HEK293 (cell line): ENCODE measurements around the gene SWT1.

Experiments
- CTCF ChIA-PET: fragments of 350-600 bp; formaldehyde crosslinking; extraction: SDS; loops from one replicate; lab custom pipeline; 2021; ENCODE audit warnings: antibody characterized with exemption; lab: Yijun Ruan, JAX
- POLR2A ChIA-PET: fragments of 300-600 bp; formaldehyde crosslinking; extraction: SDS; loops from one replicate; lab custom pipeline; 2020; ENCODE audit warnings: antibody characterized with exemption, inconsistent platforms; lab: Yijun Ruan, JAX
- H3K27ac ChIP-seq: fragments of 200-500 bp; sonication (Bioruptor generic); 2 replicates; pipeline ENCODE4 v1.5.1; 2014; ENCODE audit warnings: low read depth, low read length, control low read depth, inconsistent platforms; ENCODE audit errors: extremely low read depth
- H3K36me3 ChIP-seq, 2 experiments: fragments of 200-500 bp in 1 of 2; sonication (Bioruptor generic) in 1 of 2; 1 replicate in 1 of 2; 2 replicates in 1 of 2; pipeline ENCODE4 v1.5.1; 2014 to 2017; ENCODE audit warnings: inconsistent platforms in 2 of 2, low read length in 2 of 2; ENCODE audit not compliant: control insufficient read depth in 2 of 2, insufficient read depth in 1 of 2
- H3K4me1 ChIP-seq: fragments of 200-500 bp; sonication (Bioruptor generic); 2 replicates; pipeline ENCODE4 v1.5.1; 2014; ENCODE audit warnings: mild to moderate bottlenecking, low read length, inconsistent platforms; ENCODE audit not compliant: control insufficient read depth, insufficient read depth
- H3K4me3 ChIP-seq: 2 replicates; pipeline ENCODE4 v1.5.1; 2011; ENCODE audit warnings: low read depth, mild to moderate bottlenecking, control low read depth, low read length, moderate library complexity
- H3K9me3 ChIP-seq: fragments of 200-500 bp; sonication (Bioruptor generic); 2 replicates; pipeline ENCODE4 v1.5.1; 2014; ENCODE audit warnings: low read depth, low read length, inconsistent platforms; ENCODE audit not compliant: control insufficient read depth, insufficient read depth
- FEZF1 ChIP-seq: fragments of 450-650 bp; formaldehyde crosslinking; IDR thresholded peaks from 2 replicates; pipeline ENCODE4 v1.5.1; 2016; ENCODE audit warnings: missing biosample characterization, missing genetic modification characterization
- GLIS1 ChIP-seq: fragments of 450-650 bp; formaldehyde crosslinking; IDR thresholded peaks from 2 replicates; pipeline ENCODE4 v1.5.1; 2016; ENCODE audit warnings: missing biosample characterization, missing genetic modification characterization
- ZBTB48 ChIP-seq: fragments of 450-650 bp; formaldehyde crosslinking; IDR thresholded peaks from 2 replicates; pipeline ENCODE4 v1.5.1; 2016; ENCODE audit warnings: missing biosample characterization, missing genetic modification characterization
- ZBTB8A ChIP-seq: fragments of 450-650 bp; formaldehyde crosslinking; IDR thresholded peaks from 2 replicates; pipeline ENCODE4 v1.5.1; 2016; ENCODE audit warnings: missing biosample characterization, missing genetic modification characterization
- ZNF140 ChIP-seq: fragments of 450-650 bp; formaldehyde crosslinking; IDR thresholded peaks from 2 replicates; pipeline ENCODE4 v1.5.1; 2016; ENCODE audit warnings: missing biosample characterization, missing genetic modification characterization
- ZNF175 ChIP-seq: fragments of 450-650 bp; formaldehyde crosslinking; IDR thresholded peaks from 2 replicates; pipeline ENCODE4 v1.5.1; 2016; ENCODE audit warnings: missing biosample characterization, missing genetic modification characterization
- ZNF221 ChIP-seq: fragments of 450-650 bp; formaldehyde crosslinking; IDR thresholded peaks from 2 replicates; pipeline ENCODE4 v1.5.1; 2017; ENCODE audit warnings: missing biosample characterization, missing genetic modification characterization, borderline replicate concordance
- ZNF239 ChIP-seq: fragments of 450-650 bp; formaldehyde crosslinking; IDR thresholded peaks from 2 replicates; pipeline ENCODE4 v1.5.1; 2016; ENCODE audit warnings: missing biosample characterization, missing genetic modification characterization
- ZNF423 ChIP-seq: fragments of 450-650 bp; formaldehyde crosslinking; IDR thresholded peaks from 2 replicates; pipeline ENCODE4 v1.5.1; 2016; ENCODE audit warnings: missing biosample characterization, missing genetic modification characterization
- ZNF426 ChIP-seq: fragments of 450-650 bp; formaldehyde crosslinking; IDR thresholded peaks from 2 replicates; pipeline ENCODE4 v1.5.1; 2017; ENCODE audit warnings: missing biosample characterization, missing genetic modification characterization, mild to moderate bottlenecking, inconsistent platforms, moderate library complexity
- ZNF530 ChIP-seq: fragments of 450-650 bp; formaldehyde crosslinking; IDR thresholded peaks from 2 replicates; pipeline ENCODE4 v1.5.1; 2016; ENCODE audit warnings: low read depth, missing biosample characterization, missing genetic modification characterization
- ZNF561 ChIP-seq: fragments of 450-650 bp; IDR thresholded peaks from 2 replicates; pipeline ENCODE4 v1.5.1; 2018; ENCODE audit warnings: missing biosample characterization, missing genetic modification characterization, borderline replicate concordance
- ZNF571 ChIP-seq: fragments of 450-650 bp; formaldehyde crosslinking; IDR thresholded peaks from 2 replicates; pipeline ENCODE4 v1.5.0; 2017; ENCODE audit warnings: missing biosample characterization, missing genetic modification characterization
- TF ChIP-seq, protein P1 (sequence below): fragments of 450-650 bp; formaldehyde crosslinking; IDR thresholded peaks from 2 replicates; pipeline ENCODE4 v1.5.1; 2016; ENCODE audit warnings: missing biosample characterization, missing genetic modification characterization
- TF ChIP-seq, protein P2 (sequence below): fragments of 450-650 bp; IDR thresholded peaks from 2 replicates; pipeline ENCODE4 v1.5.1; 2018; ENCODE audit warnings: missing biosample characterization, missing genetic modification characterization
- TF ChIP-seq, protein P3 (sequence below): fragments of 450-650 bp; formaldehyde crosslinking; IDR thresholded peaks from 2 replicates; pipeline ENCODE4 v1.5.1; 2017; ENCODE audit warnings: missing biosample characterization, missing genetic modification characterization

The SWT1 gene

DNA sequence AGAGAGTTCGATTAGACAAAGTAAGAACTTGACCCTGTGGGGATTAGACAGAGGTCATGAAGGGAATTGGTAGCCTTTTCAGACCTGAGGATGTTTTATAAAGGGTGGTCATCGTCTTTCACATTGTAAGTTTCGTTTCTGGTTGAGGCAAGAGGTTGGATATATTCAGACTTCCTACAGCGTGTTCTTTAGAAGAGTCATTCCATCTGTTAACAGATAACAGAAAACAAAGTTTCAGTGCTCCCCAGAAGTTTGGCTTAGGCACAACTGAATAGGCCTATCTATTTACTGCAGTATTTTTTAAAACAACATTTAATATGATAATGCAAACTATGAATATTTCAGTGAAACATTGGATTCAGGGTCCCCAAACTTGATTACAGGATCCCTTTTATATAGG is 177.2 kb downstream of the SWT1 start (continued):
- TF ChIP-seq ZNF423 (tag by site-specific recombination) (no peak), GLIS1 (tag by site-specific recombination) (no peak)
- TF ChIP-seq, protein P1, sequence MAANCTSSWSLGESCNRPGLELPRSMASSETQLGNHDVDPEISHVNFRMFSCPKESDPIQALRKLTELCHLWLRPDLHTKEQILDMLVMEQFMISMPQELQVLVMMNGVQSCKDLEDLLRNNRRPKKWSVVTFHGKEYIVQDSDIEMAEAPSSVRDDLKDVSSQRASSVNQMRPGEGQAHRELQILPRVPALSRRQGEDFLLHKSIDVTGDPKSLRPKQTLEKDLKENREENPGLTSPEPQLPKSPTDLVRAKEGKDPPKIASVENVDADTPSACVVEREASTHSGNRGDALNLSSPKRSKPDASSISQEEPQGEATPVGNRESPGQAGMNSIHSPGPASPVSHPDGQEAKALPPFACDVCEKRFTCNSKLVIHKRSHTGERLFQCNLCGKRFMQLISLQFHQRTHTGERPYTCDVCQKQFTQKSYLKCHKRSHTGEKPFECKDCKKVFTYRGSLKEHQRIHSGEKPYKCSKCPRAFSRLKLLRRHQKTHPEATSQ, result no peak

DNA sequence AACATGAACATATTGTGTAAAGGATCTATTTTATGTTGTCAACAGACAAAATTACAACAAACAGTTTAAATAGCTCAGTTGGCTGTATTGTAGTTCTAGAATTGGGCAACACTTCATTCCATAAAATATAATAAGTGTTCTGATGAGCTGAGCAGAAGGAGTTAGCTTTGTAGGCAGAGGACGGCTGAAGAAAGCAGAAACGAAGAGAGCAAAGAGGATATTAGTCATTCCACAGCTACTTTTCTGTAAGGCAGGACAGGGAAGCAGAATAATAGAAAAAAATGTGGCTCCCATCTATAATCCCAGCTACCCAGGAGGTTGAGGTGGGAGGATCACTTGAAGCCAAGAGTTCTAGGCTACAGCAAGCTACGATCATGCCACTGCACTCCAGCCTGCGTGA is 180.3 kb downstream of the SWT1 start:
- CTCF ChIA-PET, result interaction anchor here (0.6 to 1.0 kb wide), 3 partner anchors 12 to 383 kb away, joined by 3 to 4 read pairs (median 3); no protein-coding TSS in a partner anchor
- TF ChIP-seq ZNF239 (tag by site-specific recombination), result no peak
- TF ChIP-seq ZNF140 (tag by site-specific recombination), result no peak
- TF ChIP-seq ZNF561 (tag by site-specific recombination), result no peak
- TF ChIP-seq ZNF221 (tag by site-specific recombination), result no peak
- TF ChIP-seq ZNF571, result no peak
- TF ChIP-seq, protein P2, sequence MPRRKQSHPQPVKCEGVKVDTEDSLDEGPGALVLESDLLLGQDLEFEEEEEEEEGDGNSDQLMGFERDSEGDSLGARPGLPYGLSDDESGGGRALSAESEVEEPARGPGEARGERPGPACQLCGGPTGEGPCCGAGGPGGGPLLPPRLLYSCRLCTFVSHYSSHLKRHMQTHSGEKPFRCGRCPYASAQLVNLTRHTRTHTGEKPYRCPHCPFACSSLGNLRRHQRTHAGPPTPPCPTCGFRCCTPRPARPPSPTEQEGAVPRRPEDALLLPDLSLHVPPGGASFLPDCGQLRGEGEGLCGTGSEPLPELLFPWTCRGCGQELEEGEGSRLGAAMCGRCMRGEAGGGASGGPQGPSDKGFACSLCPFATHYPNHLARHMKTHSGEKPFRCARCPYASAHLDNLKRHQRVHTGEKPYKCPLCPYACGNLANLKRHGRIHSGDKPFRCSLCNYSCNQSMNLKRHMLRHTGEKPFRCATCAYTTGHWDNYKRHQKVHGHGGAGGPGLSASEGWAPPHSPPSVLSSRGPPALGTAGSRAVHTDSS, result no peak
- no peak for TF ChIP-seq ZBTB8A (tag by site-specific recombination)
- TF ChIP-seq ZNF426 (tag by site-specific recombination), result no peak
- no peak for TF ChIP-seq ZBTB48 (tag by site-specific recombination)
- no peak for TF ChIP-seq ZNF530
- Histone ChIP-seq H3K36me3 (no peaks in the 10 kb centered on the region), H3K27ac (no peak overlapping the region), H3K4me1 (no peaks in the 10 kb centered on the region), H3K4me3 (no peak overlapping the region), H3K9me3 (no peaks in the 10 kb centered on the region)
- POLR2A ChIA-PET, result interaction anchor here (0.7 kb wide), 1 partner anchor 20 kb away, joined by 4 read pairs; the partner anchor contains the start of gene IVNS1ABP

DNA sequence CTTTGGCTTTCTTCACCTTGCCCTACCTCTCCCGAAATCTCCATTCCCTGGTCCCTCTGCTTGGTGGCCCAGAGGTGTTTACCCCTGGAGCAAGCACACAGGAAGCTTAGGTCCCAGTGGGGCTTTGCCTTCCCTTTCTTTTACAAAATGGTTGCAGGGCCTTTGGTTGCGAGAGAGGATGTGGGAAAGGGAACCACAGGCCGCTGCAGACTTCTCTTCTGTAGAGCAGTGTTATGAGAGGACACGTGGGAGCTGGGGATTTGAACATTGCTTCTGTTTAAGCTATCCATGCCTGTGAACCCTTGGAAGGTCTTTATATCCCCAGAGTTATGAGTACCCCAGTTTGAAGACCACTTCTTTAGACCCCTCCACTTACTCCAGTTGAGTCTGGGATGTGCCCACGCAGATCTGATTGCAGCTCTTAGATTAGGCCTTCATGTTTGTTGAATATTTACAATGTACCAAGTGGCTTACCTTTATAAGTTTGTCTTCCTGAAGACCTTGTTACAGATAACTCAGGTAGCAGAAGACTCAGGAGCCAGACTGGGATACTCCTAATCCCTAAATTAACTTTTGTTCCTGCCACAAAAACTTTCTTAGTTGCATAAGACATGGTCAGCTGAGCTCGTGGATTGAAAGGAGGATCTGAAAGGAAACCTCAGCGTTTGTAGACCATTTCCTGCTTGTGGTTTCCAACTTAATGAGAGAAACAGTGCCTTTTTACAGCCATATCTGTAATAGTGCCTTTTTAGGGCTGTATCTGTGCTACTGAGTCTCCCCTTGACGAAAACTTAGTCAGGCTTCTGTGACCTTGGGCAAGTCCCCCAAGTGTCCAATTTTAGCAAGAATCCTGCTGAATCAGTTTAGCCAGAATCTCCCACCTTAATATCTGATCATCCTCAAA is 182.0 kb downstream of the SWT1 start:
- TF ChIP-seq, protein P3, sequence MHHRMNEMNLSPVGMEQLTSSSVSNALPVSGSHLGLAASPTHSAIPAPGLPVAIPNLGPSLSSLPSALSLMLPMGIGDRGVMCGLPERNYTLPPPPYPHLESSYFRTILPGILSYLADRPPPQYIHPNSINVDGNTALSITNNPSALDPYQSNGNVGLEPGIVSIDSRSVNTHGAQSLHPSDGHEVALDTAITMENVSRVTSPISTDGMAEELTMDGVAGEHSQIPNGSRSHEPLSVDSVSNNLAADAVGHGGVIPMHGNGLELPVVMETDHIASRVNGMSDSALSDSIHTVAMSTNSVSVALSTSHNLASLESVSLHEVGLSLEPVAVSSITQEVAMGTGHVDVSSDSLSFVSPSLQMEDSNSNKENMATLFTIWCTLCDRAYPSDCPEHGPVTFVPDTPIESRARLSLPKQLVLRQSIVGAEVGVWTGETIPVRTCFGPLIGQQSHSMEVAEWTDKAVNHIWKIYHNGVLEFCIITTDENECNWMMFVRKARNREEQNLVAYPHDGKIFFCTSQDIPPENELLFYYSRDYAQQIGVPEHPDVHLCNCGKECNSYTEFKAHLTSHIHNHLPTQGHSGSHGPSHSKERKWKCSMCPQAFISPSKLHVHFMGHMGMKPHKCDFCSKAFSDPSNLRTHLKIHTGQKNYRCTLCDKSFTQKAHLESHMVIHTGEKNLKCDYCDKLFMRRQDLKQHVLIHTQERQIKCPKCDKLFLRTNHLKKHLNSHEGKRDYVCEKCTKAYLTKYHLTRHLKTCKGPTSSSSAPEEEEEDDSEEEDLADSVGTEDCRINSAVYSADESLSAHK, result no peak
- no peak for TF ChIP-seq ZNF175 (tag by site-specific recombination)
- peak; percentile 28; the same call in 1 of the 2 replicates for TF ChIP-seq FEZF1
- H3K4me1 ChIP-seq, result no peaks in the 10 kb centered on the region
- H3K36me3 ChIP-seq, result no peaks in the 10 kb centered on the region
- ChIA-PET CTCF (interaction anchor here (0.7 to 1.0 kb wide), 2 partner anchors 19 to 331 kb away, joined by 3 to 5 read pairs; no protein-coding TSS in a partner anchor), POLR2A (no interaction called here)
- no peaks in the 10 kb centered on the region for H3K9me3 ChIP-seq
- H3K27ac ChIP-seq, result no peak overlapping the region
- H3K4me3 ChIP-seq, result no peak overlapping the region
